ENCODE results near the gene CSNK2A2.

CSNK2A2 gene

DNA sequence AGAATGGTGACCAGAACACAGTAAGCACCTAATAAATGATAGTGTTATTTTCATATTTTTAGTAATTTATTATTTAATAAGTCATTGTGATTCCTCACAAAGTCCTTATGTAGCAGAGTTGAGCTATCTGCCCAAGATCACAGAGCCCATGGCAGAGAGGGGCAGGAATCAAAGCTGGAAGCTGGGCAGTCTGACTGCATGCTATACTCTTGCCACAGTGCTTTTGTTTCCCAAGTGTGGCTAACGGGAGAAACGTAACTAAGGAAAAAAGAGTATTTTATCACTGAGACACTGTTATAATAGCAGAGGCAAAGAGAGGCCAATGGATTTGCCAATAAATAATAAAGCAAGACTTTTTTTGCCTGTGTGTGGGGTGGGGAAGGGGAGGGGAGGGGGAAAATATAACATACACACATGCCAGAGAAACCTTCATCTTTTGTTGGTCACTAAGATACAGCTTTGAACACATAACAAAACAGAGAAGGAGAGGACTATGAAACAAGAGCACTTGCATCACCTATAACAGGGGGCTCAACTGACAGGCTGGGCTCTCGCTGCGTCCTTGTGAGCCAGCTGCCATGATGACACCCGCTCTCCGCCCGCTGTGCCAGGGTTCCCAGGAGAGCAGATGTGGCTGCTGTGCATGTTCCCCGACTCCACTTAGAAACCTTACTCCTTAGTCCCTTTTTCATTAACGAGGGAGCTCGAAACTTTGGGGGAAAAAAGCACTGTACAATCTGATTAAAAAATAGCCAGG, 10.1 kb downstream of the CSNK2A2 start:
- TF ChIP-seq GATA2 (IDR thresholded peaks at IDR 0.05; ENCODE audit: low read depth, low read length) (no peak), GATA3 (IDR thresholded peaks at IDR 0.05; ENCODE audit: low read depth, low read length) (no peak)

DNA sequence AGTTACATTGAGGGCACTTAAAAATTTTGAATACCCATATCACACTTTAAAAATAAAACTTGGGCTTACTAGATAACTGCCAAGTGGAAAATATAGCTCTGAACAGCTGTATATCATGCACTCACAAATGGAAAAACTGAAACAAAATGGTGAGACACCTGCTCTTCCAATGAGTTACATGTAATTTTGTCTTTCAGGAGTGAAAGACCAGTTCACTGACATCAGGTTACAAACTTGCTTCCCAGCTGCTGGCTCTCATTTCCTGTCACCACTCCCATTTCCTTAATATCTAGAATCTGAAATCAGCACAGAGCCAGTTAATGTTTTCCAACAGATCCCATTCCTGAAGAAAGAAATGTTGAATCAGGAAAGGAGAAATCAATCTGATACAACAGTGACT, 10.8 kb downstream of the CSNK2A2 start:
- no peak for TF ChIP-seq GATA2 (IDR thresholded peaks at IDR 0.05; ENCODE audit: low read depth, low read length)
- TF ChIP-seq GATA3 (IDR thresholded peaks at IDR 0.05; ENCODE audit: low read depth, low read length) = no peak

DNA sequence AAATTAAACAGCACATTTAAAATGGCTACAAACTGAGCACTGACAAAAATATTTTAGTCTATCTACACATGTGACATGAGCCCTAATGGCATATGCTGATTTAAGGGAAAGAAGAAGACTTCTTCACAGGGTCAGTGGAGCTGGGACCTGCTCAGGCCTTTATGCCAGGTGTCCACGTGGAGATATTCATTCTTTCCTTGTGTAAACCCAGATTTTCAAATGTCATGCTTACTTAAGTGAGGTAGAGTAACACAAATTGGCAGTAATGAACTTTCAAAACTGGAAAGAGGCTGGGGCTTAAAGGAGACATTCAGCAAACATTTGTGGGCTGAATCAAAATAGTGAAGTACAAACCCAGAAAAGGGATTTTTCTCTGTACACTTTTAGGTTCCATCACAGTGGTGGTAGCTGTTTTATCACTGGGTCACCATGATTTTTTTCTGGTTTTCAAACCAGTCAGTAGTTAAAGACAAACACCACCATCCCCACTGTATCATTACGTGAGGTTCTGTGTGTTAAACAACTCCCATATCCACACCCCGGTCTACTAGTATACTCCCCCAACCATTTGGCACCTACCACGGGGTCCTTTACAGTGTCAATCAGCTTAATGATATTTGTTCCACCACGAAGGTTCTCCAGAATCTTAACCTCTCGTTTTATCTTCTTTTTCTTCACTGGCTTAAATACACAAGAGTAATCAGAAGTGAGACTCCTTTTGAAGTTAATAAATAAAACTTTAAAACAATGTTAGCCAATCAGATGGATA, 11.5 kb downstream of the CSNK2A2 start:
- no peak for TF ChIP-seq GATA2 (IDR thresholded peaks at IDR 0.05; ENCODE audit: low read depth, low read length)
- no peak for TF ChIP-seq GATA3 (IDR thresholded peaks at IDR 0.05; ENCODE audit: low read depth, low read length)

- TF ChIP-seq GATA3 (IDR thresholded peaks at IDR 0.05; ENCODE audit: low read depth, low read length) (no peak), GATA2 (IDR thresholded peaks at IDR 0.05; ENCODE audit: low read depth, low read length) (no peak)
Observed at GRCh38 chr16:58177353-58177710, 20.6 kb downstream of the CSNK2A2 start.

- TF ChIP-seq GATA3 (IDR thresholded peaks at IDR 0.05; ENCODE audit: low read depth, low read length) = no peak
- no peak for TF ChIP-seq GATA2 (IDR thresholded peaks at IDR 0.05; ENCODE audit: low read depth, low read length)
Observed at GRCh38 chr16:58176608-58177352, 21.1 kb downstream of the CSNK2A2 start.

DNA sequence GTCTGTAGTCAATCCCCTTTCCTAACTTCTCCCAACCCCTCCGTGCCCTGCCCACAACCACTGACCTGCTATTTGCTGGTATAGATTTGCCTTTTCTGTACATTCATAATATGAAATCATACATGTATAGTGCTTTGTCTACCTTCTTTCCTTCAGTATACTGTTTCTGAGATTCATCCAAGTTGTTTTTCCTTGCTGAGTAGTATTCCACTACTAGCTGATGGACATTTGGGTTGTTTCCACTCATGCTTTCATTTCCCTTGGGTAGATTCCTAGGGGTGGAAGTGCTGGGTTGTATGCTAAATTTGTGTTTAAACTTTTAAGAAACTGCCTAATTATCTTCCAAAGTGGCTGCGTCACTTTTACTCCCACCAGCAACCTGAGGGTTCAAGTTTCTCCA, 27.7 kb downstream of the CSNK2A2 start:
- TF ChIP-seq GATA3 (IDR thresholded peaks at IDR 0.05; ENCODE audit: low read depth, low read length) (no peak), GATA2 (IDR thresholded peaks at IDR 0.05; ENCODE audit: low read depth, low read length) (no peak)

- TF ChIP-seq GATA3 (IDR thresholded peaks at IDR 0.05; ENCODE audit: low read depth, low read length) (no peak), GATA2 (IDR thresholded peaks at IDR 0.05; ENCODE audit: low read depth, low read length) (no peak)
Observed at GRCh38 chr16:58160855-58161254, 37.1 kb downstream of the CSNK2A2 start.

DNA sequence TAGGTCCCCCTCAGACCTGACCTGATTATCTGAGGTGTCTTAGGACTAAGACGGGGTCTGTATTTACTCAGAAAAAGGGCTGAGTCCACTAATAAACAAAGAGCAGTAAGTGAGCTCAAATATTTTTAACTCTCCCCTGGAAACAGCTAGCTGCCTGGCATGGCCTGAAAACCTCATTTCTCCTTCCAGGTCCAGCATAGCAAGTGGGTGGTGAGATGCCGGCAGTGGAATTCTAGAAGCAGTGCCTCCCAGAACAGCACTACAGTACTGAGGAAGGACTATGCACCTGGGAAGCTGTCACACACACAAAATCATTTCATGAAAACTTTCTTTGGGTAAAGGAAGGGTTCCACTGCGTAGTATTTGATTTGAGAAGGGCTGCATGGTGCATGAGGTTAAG, 39.2 kb downstream of the CSNK2A2 start:
- no peak for TF ChIP-seq GATA3 (IDR thresholded peaks at IDR 0.05; ENCODE audit: low read depth, low read length)
- no peak for TF ChIP-seq GATA2 (IDR thresholded peaks at IDR 0.05; ENCODE audit: low read depth, low read length)

- TF ChIP-seq GATA2 (IDR thresholded peaks at IDR 0.05; ENCODE audit: low read depth, low read length) = no peak
Observed at GRCh38 chr16:58157951-58158540, 39.9 kb downstream of the CSNK2A2 start.

- TF ChIP-seq GATA3 (IDR thresholded peaks at IDR 0.05; ENCODE audit: low read depth, low read length) = no peak
- no peak for TF ChIP-seq GATA2 (IDR thresholded peaks at IDR 0.05; ENCODE audit: low read depth, low read length)
Observed at GRCh38 chr16:58157239-58157638, 40.7 kb downstream of the CSNK2A2 start.

- no peak for TF ChIP-seq GATA2 (IDR thresholded peaks at IDR 0.05; ENCODE audit: low read depth, low read length)
- no peak for TF ChIP-seq GATA3 (IDR thresholded peaks at IDR 0.05; ENCODE audit: low read depth, low read length)
Observed at GRCh38 chr16:58155839-58156238, 42.1 kb downstream of the CSNK2A2 start.

DNA sequence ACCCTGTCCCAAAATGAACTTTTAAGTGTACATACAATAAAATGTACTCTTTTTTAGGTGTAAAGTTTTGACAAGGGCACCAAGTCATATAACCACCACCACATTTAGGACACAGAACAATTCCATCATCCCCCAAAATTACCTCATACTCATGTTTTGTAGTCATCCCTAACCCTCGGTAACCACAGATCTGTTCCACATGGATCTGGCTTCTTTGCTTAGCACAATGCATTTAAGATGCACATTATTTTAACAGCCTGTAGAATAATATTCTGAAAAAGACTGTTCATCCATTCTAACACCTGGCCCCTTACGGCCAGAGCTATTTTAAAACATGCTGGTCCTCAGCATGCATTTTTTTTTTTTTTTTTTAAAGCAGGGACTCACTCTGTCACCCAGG, 43.6 kb downstream of the CSNK2A2 start:
- TF ChIP-seq GATA3 (IDR thresholded peaks at IDR 0.05; ENCODE audit: low read depth, low read length) (no peak), GATA2 (IDR thresholded peaks at IDR 0.05; ENCODE audit: low read depth, low read length) (no peak)

DNA sequence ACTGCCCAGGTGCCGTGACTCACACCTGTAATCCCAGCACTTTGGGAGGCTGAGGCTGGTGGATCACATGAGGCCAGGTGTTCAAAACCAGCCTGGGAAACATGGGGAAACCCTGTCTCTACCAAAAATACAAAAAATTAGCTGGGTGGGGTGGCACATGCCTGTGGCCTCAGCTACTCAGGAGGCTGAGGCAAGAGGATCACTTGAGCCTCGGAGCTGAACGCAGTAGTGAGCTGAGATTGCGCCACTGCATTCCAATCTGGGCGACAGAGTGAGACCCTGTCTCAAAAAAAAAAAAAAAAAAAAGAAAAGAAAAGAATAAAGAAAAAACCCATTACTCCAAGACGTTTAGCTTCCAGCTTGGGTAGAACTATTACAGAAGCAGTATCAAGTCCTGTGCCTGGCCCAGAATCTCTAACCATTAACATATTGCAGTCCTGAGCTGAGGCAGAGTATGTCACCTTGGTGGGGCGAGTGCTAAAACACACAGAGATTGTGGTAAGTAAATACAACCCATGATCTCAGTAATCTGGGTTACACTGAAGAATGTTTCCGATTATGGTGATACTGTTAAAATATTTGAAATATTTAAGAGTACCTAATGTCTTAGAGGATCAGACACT, 45.5 kb downstream of the CSNK2A2 start:
- TF ChIP-seq GATA2 (IDR thresholded peaks at IDR 0.05; ENCODE audit: low read depth, low read length) = no peak
- no peak for TF ChIP-seq GATA3 (IDR thresholded peaks at IDR 0.05; ENCODE audit: low read depth, low read length)

GRCh38 chr16:58148526-58148925, 49.4 kb downstream of the CSNK2A2 start:
- TF ChIP-seq GATA3 (IDR thresholded peaks at IDR 0.05; ENCODE audit: low read depth, low read length) (no peak), GATA2 (IDR thresholded peaks at IDR 0.05; ENCODE audit: low read depth, low read length) (no peak)
